DMS79 treated with DMSO at 0.1 percent for 48 hours (cell line): ENCODE results near the gene ABCA12.

Experiments
- DNase-seq: peaks from one replicate; lab custom pipeline; 2025; lab: John Stamatoyannopoulos, UW

Gene ABCA12

DNA sequence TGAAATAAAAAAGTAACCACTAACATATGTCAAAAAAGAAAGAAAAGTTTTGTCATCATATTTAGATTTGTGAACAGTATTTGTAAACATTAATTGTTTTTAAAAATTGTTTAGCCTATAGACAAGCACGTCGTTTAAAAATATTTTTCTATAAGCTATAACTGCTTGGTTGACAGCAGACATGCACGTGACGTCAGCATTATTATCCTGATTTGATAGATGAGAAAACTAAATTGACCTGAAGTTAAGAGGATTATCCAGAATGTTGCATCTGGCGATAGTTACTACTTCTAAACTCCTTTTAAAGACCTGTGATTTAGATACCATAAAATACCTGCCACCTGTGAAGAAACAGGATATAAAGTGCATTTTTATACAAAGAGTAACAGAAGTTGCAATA is 172.0 kb downstream of the ABCA12 start:
- DNase-seq: no peak

DNA sequence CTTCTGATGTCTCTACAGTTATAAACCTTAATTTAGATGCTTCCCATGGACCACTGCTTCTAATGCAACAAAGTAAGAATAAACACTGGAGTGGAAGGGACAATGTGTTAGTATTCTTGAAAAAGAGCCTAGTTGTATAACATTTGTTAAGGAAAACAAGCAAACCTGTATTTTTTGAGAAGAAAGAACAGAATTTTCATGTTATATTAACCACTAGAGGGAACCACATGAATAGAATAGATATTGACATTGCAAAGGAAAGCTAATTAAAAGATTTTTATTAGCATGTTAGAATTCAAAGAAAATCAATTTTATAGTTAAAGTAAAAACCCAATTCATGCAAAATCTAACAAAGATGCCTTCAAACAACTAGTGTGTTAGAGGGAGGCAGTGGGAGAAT is 177.7 kb downstream of the ABCA12 start:
- DNase-seq: no peak

DNA sequence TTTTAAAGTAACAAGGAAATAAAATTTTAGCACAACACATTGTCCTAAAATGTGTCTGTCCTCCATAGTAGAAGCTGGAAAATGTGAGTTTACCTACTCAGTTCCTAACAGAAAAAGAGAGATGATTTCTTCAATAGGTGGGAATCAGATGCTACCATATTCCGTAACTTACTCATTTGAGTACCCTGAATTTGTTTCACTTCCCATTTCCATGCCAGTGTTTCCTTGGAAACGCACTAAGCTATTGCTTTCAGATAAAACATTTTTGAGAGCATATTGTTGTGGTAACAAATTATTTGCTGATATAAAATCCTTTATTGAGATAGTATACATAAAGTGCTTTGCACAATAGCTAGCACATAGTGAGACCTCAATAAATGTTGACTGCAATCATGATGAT is 191.5 kb downstream of the ABCA12 start:
- DNase-seq: no peak

DNA sequence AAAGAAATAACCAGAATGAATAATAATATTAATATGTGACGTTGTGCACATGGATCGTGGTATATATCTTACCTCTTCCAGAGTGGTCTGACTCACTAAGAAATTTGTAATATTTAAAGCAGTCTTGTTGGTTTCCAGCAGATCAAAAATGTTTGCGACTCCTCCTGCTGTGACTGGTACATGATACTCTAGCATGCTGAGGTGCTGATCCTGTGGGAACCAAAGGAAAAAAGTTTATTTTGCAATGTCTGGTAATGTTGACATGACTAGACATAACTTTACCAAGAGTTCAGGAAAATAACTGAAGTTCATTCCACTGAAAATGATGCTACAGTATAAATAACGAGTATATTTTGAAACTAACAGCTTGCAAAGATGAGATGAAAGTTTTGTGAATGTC is 204.4 kb downstream of the ABCA12 start:
- DNase-seq: no peak

DNA sequence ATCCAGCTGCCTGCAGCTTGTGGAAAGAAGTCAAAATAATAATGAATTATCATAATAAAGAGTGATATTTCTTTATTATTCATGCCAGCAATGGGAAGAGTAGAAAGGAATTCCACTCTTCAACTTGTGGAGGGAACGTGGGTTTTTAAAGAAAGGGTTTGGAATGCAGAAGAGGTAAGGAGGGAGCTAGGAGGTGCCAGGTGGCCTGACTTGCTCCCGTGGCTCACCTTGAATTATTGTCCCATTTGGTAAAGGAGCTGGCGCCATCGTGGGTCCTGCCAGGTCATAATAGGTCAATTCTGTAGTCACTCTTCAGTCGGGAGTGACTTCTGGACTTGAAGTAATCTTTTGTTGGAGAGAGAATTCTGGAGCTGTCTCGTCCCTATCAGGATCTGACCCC is 233.8 kb downstream of the ABCA12 start:
- DNase-seq: no peak

DNA sequence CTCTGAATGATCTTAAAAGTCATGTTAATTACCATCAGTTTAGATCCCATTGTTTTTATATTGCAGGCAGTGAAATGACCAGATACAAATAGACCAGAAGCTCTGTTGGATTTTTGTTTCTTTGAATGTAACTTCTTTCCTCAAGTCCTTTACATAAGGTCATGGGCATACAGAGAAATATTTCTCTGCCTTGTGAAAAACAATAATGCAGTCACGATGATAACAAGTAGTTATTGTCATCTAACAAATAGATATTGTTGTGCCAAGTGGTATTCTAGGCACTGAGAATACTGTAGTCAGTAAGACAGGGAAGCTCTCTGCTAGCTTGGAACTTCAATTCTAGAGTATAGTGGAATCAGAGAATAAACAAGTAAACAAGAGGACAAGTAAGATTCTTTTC is 234.2 kb downstream of the ABCA12 start:
- no peak for DNase-seq

DNA sequence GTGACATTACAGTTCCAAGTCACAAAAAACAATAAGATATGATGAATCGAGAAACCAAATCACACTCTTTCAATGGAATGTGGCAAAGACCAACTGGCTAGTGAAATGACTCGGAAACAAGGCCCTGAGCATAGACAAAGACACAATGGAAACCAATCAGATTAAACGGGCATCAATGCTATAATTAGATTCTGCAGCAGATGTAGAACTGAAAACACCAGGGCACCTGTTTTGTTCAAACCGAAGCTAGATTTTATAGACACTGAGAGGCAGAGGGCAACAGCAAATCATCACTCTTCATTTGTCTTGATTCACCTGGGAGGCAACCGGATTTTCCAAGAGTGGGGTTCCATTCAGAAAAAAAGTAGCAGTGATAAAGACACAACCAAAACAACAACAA is 236.1 kb downstream of the ABCA12 start:
- DNase-seq: no peak

DNA sequence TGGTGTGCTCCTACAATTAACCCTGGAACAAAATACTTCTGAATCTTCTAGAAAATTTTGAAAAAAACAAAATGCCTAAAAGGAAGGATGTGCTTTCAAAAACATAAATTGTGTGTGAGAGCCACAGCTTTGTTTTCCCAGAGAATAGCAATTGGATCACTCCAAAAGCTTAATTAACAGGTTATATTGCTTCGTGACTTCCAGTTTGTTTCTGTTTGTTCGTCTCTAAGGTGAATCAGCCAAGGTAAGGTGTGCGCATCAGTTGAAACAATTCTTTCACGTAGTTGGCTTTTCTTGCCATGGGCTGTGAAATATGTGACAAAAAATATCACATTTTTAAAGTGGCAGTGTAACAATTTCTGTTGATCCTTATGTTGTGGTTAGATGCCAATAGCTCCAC is 238.7 kb downstream of the ABCA12 start:
- DNase-seq: no peak

DNA sequence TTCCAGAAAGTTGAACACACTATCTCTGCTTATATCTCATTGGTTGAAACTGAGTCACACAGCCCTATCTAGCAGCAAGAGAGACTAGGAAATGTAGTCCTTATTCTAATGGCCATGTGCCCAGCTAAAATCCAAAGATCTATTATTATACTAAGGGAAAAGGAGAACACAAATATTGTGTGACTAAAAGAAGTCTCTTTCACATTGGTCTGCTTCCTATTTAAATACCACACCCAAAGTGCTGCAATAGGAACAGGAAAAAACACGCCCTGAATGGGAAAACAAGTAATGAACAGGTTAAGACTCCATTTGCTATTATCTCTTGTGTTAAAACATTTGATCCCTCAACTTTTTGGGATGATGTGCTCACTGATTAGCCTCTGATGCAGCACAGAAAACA is 242.2 kb downstream of the ABCA12 start:
- no peak for DNase-seq

DNA sequence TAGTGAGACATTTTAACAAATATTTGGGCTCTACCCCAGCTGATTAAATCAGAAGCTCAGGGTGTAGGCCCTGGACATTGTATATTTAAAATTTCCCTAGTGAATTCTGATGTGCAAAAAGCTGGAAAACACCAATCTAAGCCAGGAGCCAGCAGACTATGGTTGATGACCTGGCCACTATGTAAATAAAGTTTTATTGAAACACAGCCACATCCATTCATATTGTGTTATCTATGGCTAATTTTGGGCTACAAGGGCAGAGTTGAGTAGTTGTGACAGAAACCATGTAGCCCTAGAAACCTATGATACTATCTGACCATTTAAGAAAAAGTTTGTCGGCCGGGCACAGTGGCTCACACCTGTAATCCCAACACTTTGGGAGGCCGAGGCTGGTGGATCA is 243.0 kb downstream of the ABCA12 start:
- no peak for DNase-seq

DNA sequence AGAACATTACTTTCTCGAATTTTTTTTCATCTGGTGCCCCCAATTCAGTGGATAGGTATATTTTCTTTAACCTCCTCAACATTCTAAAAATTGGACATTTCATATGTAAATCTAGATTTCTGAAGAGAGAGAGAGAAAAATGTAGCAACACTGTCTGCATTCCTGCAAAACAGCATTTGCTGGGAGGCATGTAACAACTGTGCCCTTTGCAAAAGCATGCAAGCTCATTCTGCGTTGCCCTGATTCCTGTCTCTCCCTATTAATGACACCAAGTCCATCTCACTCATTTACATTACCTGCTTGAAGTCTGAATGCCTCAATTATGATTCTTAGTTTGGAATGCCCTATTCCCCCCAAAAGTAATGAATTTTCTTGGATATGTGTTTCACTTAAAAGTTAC is 249.1 kb downstream of the ABCA12 start:
- DNase-seq: no peak

DNA sequence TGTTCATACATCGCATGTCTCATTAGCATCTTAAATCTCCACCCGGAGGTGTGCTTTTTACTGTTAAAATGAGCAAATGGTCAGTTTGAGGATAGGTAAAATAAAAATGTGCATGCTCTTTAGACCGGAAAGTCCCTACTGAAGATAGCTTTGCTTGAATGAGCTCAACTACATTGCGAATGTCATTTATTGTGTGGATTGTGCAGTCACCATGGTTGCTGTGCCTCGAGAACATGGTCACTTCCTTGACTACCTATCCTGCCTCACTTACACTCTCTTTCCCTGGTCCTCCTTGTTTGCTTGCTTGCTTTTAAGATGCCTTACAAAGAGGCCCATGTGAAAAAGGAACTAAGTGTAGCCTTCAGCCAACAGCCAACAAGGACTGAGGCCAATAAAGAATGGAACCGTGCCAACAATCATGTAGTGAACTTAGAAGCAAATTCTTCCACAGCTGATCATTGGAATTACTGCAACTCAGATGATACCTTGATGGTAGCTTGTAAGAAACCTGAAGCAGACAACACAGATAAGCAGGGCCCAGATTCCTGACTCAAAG is 256.7 kb downstream of the ABCA12 start:
- DNase-seq: no peak
